Left ventricle myocardium inferior (tissue), 1 donor: ENCODE data around the gene DEDD. TPM values are rescaled to one million over a fixed set of nuclear protein-coding genes. Genes with fewer than 3 reads are reported as not detected.
A peak's percentile ranks its signal among the peaks of the same experiment; 100 is the strongest.

ENCODE experiments used
- DNase-seq: peaks from one replicate; pipeline ENCODE4 v3.0.0-alpha.2; 2020
- H3K27ac ChIP-seq: fragments of 200-600 bp; replicated peaks from 2 replicates; pipeline ENCODE4 v1.8.0; 2021
- H3K27me3 ChIP-seq: fragments of 200-600 bp; 2 replicates; pipeline ENCODE4 v1.8.0; 2021; ENCODE audit warnings: low read depth
- H3K36me3 ChIP-seq: fragments of 200-600 bp; 2 replicates; pipeline ENCODE4 v1.8.0; 2021
- H3K4me1 ChIP-seq: fragments of 200-600 bp; 2 replicates; pipeline ENCODE4 v1.8.0; 2021
- H3K4me3 ChIP-seq: fragments of 200-600 bp; 2 replicates; pipeline ENCODE4 v1.8.0; 2021; ENCODE audit warnings: mild to moderate bottlenecking, moderate library complexity
- H3K9me3 ChIP-seq: fragments of 200-600 bp; replicated peaks from 2 replicates; pipeline ENCODE4 v1.8.0; 2021
- intact Hi-C: fragments of 100-400 bp; cut with micrococcal nuclease; formaldehyde crosslinking; loops from one replicate; pipeline ENCODE4 v1.11.0; 2022
- long read RNA-seq: library from polyadenylated mRNA; unstranded; transcript quantifications from one replicate; pipeline ENCODE4 v2.0.0, GENCODE V29; 2021
- total RNA-seq: library from RNA; stranded (reverse); fragmentation: NEBNext Ultra II Directional; extraction: Animal tissue kit (Norgen Biotek cat#: 25700); gene quantifications from one replicate; pipeline ENCODE4 v1.2.1, GENCODE V29; 2021
- TF ChIP-seq, protein P1 (sequence below): fragments of 200-600 bp; IDR thresholded peaks from 2 replicates; pipeline ENCODE4 v1.8.0; 2021; ENCODE audit warnings: antibody characterized with exemption, mild to moderate bottlenecking, borderline replicate concordance
- donor health status: DM: no; HTN: yes; CAD: no; lungs with severe emphysema.

The DEDD gene, protein sequence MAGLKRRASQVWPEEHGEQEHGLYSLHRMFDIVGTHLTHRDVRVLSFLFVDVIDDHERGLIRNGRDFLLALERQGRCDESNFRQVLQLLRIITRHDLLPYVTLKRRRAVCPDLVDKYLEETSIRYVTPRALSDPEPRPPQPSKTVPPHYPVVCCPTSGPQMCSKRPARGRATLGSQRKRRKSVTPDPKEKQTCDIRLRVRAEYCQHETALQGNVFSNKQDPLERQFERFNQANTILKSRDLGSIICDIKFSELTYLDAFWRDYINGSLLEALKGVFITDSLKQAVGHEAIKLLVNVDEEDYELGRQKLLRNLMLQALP
- 25.2 TPM for total RNA-seq
- long read RNA-seq, transcript DEDD-203 (6 exons, 2,300 nt): minor isoform, 11 of 46 reads
- long read RNA-seq, transcript DEDD-202 (6 exons, 2,345 nt): major isoform, 25 of 46 reads
- long read RNA-seq, partial matches to known transcripts: 2 of 46 reads
- long read RNA-seq, other reads (novel, unspliced or antisense): 5 of 46 reads

DNA sequence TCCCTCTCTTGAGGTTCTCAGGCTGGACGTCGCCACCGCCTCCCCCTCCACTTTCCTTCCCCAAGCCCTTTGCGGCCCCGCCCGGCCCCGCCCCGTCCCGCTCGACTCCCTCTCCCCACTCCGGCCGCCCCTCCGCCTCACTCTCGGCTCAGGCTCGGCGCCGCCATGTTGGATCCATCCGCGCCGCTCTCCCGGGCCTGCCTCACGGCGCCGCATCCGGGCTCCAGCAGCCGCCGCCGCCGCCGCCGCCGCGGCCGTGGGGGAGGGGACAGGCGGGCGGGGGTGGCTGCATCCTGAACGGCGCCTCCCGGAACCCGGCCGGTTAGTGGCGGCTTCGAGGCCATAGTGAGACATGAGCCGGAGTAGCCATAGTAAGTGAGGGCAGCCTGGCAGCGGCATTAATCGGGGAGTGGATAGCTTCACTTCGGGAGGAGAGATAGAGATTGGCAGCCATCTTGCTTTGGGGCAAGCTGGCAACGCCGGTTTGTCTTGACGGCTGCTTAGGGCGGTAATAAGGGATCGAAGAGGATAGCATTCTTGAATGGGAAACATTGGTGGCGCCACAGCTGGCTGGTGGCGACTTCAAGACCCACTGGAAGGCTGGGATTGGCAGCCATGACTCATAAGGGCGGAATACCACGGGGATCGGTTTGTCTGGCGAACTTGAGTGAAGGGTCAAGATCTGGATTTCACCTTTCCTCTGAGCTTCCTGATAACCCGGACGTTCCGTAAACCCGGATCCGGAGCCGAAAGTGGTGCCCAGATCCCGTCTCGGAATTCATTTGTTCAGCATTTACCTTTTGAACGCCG, at the start of gene DEDD:
Gene DEDD, minus strand, starts transcription at position 258 of the 810 bp plus-strand sequence. CDS start 8,205 bp downstream, outside the sequence.
- H3K36me3 ChIP-seq: peaks cover 16% of the 10 kb centered on the region
- H3K27me3 ChIP-seq: no peaks in the 10 kb centered on the region
- H3K27ac ChIP-seq: peak within 1 kb of the TSS; percentile 97
- peak within 1 kb of the TSS; percentile 80 for H3K4me3 ChIP-seq
- peak; percentile 93 for DNase-seq
- TF ChIP-seq, protein P1, sequence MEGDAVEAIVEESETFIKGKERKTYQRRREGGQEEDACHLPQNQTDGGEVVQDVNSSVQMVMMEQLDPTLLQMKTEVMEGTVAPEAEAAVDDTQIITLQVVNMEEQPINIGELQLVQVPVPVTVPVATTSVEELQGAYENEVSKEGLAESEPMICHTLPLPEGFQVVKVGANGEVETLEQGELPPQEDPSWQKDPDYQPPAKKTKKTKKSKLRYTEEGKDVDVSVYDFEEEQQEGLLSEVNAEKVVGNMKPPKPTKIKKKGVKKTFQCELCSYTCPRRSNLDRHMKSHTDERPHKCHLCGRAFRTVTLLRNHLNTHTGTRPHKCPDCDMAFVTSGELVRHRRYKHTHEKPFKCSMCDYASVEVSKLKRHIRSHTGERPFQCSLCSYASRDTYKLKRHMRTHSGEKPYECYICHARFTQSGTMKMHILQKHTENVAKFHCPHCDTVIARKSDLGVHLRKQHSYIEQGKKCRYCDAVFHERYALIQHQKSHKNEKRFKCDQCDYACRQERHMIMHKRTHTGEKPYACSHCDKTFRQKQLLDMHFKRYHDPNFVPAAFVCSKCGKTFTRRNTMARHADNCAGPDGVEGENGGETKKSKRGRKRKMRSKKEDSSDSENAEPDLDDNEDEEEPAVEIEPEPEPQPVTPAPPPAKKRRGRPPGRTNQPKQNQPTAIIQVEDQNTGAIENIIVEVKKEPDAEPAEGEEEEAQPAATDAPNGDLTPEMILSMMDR: no peak
- no peaks in the 10 kb centered on the region for H3K9me3 ChIP-seq
- intact Hi-C loops: no loop called here
- H3K4me1 ChIP-seq: peaks cover 71% of the 10 kb centered on the region

DNA sequence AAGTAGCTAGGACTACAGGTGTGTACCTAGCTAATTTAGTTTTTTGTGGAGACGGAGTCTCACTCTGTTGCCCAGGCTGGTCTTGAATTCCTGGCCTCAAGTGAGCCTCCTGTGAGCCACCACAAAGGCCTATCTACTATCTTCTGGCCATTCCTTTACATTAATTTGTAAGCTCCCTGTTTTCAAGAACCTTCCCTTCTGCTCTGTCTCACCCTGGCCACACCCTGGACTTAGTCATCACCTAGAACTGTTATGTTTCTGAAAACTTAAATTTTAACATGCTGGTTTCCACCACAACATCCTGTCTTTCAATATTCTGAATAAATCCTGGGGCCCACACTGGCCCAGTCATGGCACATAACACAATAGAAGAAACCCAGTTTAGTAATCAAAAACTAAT, 49.7 kb upstream of the DEDD start:
- Histone ChIP-seq H3K9me3 (no peaks in the 10 kb centered on the region), H3K27ac (no peak overlapping the region), H3K27me3 (no peaks in the 10 kb centered on the region), H3K4me3 (no peak overlapping the region), H3K4me1 (peaks cover 50% of the 10 kb centered on the region), H3K36me3 (no peaks in the 10 kb centered on the region)
- intact Hi-C loops: no loop called here
- TF ChIP-seq, protein P1: no peak
- DNase-seq: no peak

DNA sequence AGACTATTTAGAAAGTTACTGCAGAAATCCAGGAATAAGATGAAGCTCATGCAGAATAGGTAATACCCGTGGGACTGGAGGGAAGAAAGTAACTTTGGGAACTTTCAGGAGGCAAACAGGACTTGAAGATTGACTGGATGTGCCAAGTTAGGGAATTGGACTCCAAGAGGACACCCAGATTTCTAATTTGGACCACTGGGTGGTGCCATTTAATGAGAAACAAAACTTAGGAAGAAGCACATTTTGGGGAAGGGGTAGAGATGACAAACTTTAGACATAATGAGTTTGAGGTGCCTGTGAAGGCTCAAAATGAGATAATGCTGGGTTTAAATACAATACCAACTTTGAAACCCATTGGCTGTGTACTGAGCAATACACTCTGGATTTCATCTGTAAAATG, 48.2 kb upstream of the DEDD start:
- no peak overlapping the region for H3K27ac ChIP-seq
- no peaks in the 10 kb centered on the region for H3K9me3 ChIP-seq
- peaks cover 3% of the 10 kb centered on the region for H3K36me3 ChIP-seq
- no peak overlapping the region for H3K4me3 ChIP-seq
- no peak for DNase-seq
- intact Hi-C loops: no loop called here
- H3K4me1 ChIP-seq: peaks cover 53% of the 10 kb centered on the region
- no peaks in the 10 kb centered on the region for H3K27me3 ChIP-seq
- TF ChIP-seq, protein P1: peak; percentile 41

DNA sequence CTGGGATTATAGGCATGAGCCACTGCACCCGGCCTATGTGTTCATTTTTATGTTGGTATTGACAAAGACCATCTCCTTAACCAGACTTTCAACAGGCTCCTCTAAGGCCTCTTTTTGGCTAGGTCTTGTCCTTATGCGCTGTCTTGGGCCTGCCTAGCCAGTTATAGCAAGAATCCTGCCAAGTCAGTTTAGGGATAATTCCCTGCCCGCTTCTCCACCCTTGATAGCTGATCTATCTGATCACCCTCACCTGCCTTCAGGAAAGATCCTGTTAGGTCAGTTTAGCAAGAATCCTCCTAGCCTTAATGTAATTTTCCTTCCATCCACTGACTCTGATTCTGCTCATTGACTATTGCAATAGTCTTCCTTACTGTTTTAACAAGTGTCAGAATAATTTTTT, 47.2 kb upstream of the DEDD start:
- DNase-seq: no peak
- H3K9me3 ChIP-seq: no peaks in the 10 kb centered on the region
- TF ChIP-seq, protein P1: no peak
- peaks cover 44% of the 10 kb centered on the region for H3K4me1 ChIP-seq
- H3K27ac ChIP-seq: no peak overlapping the region
- H3K4me3 ChIP-seq: no peak overlapping the region
- no peaks in the 10 kb centered on the region for H3K27me3 ChIP-seq
- intact Hi-C loops: no loop called here
- H3K36me3 ChIP-seq: peaks cover 10% of the 10 kb centered on the region

DNA sequence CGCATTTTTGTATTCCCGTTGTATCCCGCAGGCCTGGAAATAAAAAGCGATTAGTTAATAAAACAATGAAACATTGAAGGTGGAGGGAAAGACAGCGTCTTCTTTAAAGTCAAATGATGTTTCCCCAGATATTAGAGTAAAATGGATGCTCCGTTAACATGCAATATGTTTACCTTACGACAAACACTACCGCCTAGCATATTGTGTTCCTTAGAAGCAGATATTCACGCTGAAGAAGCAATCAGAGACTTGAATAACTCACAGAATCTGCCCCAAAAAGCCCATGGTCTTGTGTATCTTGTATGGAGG, 45.4 kb upstream of the DEDD start:
- TF ChIP-seq, protein P1: no peak
- Histone ChIP-seq H3K4me1 (peaks cover 44% of the 10 kb centered on the region), H3K27ac (peak overlapping the region; percentile 91), H3K27me3 (no peaks in the 10 kb centered on the region), H3K36me3 (peaks cover 28% of the 10 kb centered on the region), H3K9me3 (no peaks in the 10 kb centered on the region), H3K4me3 (peak overlapping the region; percentile 85)
- intact Hi-C loops: no loop called here
- no peak for DNase-seq
